Measurements from ENCODE around the gene NUP107.

The NUP107 gene

DNA sequence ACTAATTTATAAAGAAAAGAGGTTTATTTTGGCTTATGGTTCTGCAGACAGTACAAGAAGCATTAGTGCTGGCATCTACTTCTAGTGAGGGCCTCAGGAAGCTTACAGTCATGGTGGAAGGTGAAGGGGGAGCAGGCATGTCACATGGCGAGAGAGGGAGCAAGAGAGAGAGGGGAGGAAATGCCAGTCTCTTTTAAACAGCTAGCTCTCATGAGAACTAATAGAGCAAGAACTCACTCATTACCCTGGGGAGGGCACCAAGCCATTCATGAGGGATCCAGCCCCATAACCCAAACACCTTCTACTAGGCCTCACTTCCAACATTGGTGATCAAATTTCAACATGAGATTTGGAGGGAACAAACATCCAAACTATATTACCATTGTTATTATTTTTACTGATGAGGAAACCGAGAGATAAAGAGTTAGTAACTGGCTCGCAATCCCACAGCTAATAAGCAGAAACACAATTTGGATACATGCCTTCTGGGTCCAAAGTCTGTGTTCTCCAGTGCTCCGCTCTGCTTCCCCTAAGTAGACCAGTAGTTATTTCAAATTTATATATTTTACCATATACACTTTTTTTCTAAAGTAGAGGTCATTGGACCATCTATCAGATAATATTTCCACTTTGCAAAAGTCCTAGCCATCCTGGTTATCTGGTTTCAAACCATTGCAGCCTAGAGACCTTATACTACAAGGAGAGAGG lies 68.9 kb downstream of the NUP107 start:
- H3K27ac ChIP-seq (replicated peaks), result no peak overlapping the region
- DNase-seq (ENCODE audit: low read depth in 1 of 2, low spot score in 1 of 2), result no peak
- TF ChIP-seq SPI1 (IDR thresholded peaks at IDR 0.05; ENCODE audit: borderline replicate concordance, low read depth) (no peak), POLR2AphosphoS5 (IDR thresholded peaks at IDR 0.05; ENCODE audit: low read depth) (no peak), GABPA (IDR thresholded peaks at IDR 0.05; ENCODE audit: low read depth) (no peak)
- TF ChIP-seq, protein P1, sequence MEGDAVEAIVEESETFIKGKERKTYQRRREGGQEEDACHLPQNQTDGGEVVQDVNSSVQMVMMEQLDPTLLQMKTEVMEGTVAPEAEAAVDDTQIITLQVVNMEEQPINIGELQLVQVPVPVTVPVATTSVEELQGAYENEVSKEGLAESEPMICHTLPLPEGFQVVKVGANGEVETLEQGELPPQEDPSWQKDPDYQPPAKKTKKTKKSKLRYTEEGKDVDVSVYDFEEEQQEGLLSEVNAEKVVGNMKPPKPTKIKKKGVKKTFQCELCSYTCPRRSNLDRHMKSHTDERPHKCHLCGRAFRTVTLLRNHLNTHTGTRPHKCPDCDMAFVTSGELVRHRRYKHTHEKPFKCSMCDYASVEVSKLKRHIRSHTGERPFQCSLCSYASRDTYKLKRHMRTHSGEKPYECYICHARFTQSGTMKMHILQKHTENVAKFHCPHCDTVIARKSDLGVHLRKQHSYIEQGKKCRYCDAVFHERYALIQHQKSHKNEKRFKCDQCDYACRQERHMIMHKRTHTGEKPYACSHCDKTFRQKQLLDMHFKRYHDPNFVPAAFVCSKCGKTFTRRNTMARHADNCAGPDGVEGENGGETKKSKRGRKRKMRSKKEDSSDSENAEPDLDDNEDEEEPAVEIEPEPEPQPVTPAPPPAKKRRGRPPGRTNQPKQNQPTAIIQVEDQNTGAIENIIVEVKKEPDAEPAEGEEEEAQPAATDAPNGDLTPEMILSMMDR (IDR thresholded peaks at IDR 0.05; ENCODE audit: insufficient read depth, low read length), result no peak
- TF ChIP-seq, protein P2, sequence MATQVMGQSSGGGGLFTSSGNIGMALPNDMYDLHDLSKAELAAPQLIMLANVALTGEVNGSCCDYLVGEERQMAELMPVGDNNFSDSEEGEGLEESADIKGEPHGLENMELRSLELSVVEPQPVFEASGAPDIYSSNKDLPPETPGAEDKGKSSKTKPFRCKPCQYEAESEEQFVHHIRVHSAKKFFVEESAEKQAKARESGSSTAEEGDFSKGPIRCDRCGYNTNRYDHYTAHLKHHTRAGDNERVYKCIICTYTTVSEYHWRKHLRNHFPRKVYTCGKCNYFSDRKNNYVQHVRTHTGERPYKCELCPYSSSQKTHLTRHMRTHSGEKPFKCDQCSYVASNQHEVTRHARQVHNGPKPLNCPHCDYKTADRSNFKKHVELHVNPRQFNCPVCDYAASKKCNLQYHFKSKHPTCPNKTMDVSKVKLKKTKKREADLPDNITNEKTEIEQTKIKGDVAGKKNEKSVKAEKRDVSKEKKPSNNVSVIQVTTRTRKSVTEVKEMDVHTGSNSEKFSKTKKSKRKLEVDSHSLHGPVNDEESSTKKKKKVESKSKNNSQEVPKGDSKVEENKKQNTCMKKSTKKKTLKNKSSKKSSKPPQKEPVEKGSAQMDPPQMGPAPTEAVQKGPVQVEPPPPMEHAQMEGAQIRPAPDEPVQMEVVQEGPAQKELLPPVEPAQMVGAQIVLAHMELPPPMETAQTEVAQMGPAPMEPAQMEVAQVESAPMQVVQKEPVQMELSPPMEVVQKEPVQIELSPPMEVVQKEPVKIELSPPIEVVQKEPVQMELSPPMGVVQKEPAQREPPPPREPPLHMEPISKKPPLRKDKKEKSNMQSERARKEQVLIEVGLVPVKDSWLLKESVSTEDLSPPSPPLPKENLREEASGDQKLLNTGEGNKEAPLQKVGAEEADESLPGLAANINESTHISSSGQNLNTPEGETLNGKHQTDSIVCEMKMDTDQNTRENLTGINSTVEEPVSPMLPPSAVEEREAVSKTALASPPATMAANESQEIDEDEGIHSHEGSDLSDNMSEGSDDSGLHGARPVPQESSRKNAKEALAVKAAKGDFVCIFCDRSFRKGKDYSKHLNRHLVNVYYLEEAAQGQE (IDR thresholded peaks at IDR 0.05; ENCODE audit: insufficient replicate concordance, low read depth), result no peak
- no peaks in the 10 kb centered on the region for H3K27me3 ChIP-seq (ENCODE audit: insufficient read depth, poor library complexity, severe bottlenecking)
- H3K4me3 ChIP-seq (replicated peaks; ENCODE audit: insufficient read depth, low read length), result no peak overlapping the region

DNA sequence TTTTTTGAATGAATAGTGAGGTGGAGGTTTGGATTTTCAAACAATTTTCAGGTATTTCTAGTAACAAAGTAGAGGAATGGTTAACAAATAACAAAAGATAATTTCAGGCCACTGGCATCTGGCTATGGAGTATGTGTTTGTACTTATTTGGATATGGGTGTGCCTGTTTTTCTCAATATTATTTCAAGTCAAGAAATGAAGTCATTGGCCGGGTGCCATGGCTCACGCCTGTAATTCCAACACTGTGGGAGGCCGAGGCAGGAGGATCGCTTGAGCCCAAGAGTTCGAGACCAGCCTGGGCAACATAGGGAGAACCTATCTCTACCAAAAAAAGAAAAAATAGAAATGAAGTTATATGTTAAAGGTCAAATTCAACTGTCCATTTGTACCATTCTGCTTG lies 73.1 kb downstream of the NUP107 start:
- Histone ChIP-seq H3K27ac (replicated peaks) (no peak overlapping the region), H3K27me3 (ENCODE audit: insufficient read depth, poor library complexity, severe bottlenecking) (no peaks in the 10 kb centered on the region), H3K4me3 (replicated peaks; ENCODE audit: insufficient read depth, low read length) (no peak overlapping the region)
- TF ChIP-seq, protein P1 (IDR thresholded peaks at IDR 0.05; ENCODE audit: insufficient read depth, low read length), result no peak
- TF ChIP-seq SPI1 (IDR thresholded peaks at IDR 0.05; ENCODE audit: borderline replicate concordance, low read depth) (no peak), GABPA (IDR thresholded peaks at IDR 0.05; ENCODE audit: low read depth) (no peak), POLR2AphosphoS5 (IDR thresholded peaks at IDR 0.05; ENCODE audit: low read depth) (no peak)
- TF ChIP-seq, protein P2 (IDR thresholded peaks at IDR 0.05; ENCODE audit: insufficient replicate concordance, low read depth), result no peak
- DNase-seq (ENCODE audit: low read depth in 1 of 2, low spot score in 1 of 2), result no peak

DNA sequence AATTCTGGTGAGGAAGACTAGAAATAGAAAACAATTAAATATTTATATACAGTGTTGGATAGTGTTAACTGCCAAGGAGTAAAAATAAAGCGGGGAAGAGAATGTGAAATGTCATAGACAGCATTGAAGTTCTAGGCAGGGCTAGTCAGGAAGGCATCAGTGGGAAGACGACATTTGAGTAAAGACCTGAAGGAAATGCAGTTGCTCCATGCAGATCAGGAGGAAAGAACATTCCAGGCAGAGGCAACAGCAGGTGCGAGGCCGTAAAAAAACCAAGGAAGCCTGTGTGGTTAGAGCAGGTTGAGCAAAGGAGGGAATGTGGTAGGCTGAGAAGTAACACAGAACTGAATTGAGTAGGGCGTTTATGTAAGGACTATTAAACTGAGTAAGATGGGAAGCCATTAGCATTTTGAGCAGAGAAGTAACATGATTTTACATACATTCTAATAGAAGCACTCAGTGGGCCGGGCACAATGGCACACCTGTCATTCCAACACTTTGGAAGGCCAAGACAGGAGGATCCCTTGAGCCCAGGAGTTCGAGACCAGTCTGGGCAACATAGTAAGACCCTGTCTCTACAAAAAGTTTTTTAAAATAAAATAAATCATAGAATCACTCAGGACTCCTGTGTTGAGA lies 74.1 kb downstream of the NUP107 start:
- TF ChIP-seq GABPA (IDR thresholded peaks at IDR 0.05; ENCODE audit: low read depth) (no peak), SPI1 (IDR thresholded peaks at IDR 0.05; ENCODE audit: borderline replicate concordance, low read depth) (no peak), POLR2AphosphoS5 (IDR thresholded peaks at IDR 0.05; ENCODE audit: low read depth) (no peak)
- TF ChIP-seq, protein P1 (IDR thresholded peaks at IDR 0.05; ENCODE audit: insufficient read depth, low read length), result no peak
- TF ChIP-seq, protein P2 (IDR thresholded peaks at IDR 0.05; ENCODE audit: insufficient replicate concordance, low read depth), result no peak
- H3K27ac ChIP-seq (replicated peaks), result no peak overlapping the region
- DNase-seq (ENCODE audit: low read depth in 1 of 2, low spot score in 1 of 2), result no peak
- H3K4me3 ChIP-seq (replicated peaks; ENCODE audit: insufficient read depth, low read length), result no peak overlapping the region
- no peaks in the 10 kb centered on the region for H3K27me3 ChIP-seq (ENCODE audit: insufficient read depth, poor library complexity, severe bottlenecking)
